ENCODE data around the gene LMX1B.

LMX1B gene

GRCh38 chr9:126696401-126697145 lies 82.8 kb downstream of the LMX1B start:
- no peak for TF ChIP-seq CTCF (IDR thresholded peaks at IDR 0.05)

- no peak for TF ChIP-seq CTCF (IDR thresholded peaks at IDR 0.05)
These were observed 83.6 kb downstream of the LMX1B start for GRCh38 chr9:126697330-126697729.

GRCh38 chr9:126698251-126698650 lies 84.5 kb downstream of the LMX1B start:
- TF ChIP-seq CTCF (IDR thresholded peaks at IDR 0.05), result no peak

DNA sequence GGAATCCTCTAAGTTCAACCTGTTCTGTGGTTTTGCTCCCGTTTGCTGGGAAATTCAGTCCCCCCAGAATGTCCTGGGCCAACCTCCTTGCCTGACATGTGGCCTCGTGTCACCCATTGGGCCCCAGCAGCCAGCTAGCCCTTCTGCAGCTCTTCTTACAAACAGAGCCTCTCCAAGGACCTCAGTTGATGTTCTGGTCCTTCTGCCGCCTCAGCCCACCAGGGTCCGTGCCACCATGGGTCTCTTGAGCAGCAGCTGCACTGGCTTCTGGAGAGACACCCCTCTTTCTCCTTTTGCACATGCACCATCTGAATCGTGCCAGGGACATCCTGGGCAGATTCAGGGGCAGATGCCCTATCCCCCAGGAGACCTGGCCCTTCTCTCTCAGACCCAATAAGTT lies 85.0 kb downstream of the LMX1B start:
- no peak for TF ChIP-seq CTCF (IDR thresholded peaks at IDR 0.05)

GRCh38 chr9:126699401-126699881 lies 85.7 kb downstream of the LMX1B start:
- TF ChIP-seq CTCF (IDR thresholded peaks at IDR 0.05), result no peak

DNA sequence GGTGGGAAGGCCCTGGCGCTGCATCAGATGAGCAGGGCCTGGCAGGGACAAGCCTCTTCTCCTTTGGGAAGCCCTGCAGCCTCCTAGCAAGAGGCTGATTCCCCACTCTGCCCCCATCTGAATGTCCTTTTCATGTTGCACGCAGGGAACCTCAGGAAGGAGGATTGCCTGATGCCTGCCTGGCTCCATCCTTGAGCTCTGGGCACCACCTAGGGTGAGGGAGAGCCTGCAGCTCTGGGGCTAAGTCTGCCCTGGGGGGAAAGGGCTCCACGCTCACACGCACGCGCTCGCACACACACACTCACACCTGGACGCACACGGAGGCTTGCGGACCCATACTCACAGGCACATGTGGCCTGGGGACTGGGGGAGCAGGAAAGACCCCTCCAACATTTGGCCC lies 86.6 kb downstream of the LMX1B start:
- no peak for TF ChIP-seq CTCF (IDR thresholded peaks at IDR 0.05)

DNA sequence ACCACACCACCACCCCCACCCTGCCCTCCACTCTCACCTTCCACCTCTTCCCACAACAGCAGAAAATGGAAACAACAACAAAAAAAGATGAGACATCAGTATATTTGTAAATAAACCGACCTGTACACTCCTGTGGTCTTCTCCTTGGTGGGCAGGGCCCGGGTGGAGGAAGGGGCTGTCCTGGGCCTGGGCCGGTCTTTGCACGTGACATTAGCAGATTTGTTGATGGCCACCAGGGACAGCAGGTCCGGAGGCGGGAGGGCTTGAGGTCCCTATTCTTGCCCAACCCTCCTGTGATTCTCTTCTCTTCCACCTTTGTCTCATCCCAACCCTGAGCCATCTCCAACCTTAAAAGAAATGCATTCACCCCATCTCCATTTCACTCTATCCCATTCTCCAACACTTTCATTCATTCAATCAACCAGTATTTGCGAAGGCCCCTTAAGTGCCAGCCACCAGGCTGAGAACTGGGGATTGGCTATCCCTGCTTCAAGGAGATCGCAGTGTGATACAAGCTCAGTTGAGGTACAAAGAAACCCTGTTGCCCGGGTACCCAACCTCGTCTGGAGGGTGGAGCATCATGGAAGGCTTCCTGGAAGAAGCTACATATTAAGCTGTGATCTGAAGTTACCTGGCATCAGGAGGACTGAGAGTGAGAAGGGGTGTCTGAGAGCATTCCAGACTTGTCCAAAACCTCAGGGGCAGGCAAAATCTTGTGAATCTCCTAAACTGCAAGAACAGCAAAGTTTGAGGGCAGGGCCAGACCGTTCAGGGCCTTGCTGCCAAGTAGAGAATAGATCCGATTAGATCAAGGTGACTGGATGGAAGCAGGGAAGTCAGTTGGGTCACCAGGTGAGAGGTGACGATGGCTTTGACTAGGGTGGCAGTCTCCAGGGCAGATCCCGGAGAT lies 87.4 kb downstream of the LMX1B start:
- TF ChIP-seq CTCF (IDR thresholded peaks at IDR 0.05), result no peak

Measured in LNCAP (cell line).